DOHH2 (cell line): ENCODE data around the gene PIAS2.

Experiments
- H3F3A ChIP-seq: fragments of 200-600 bp; sonication (generic), shearing (Covaris generic); 2 replicates; pipeline ENCODE4 v1.6.0; 2016; ENCODE audit warnings: antibody characterized with exemption, mild to moderate bottlenecking; ENCODE audit not compliant: control insufficient read depth, insufficient read depth
- H3K27ac ChIP-seq: fragments of 200-600 bp; sonication (generic); 2 replicates; pipeline ENCODE4 v1.5.1; 2014; ENCODE audit warnings: low read depth, mild to moderate bottlenecking, low read length, moderate library complexity
- H3K27me3 ChIP-seq: fragments of 200-600 bp; sonication (generic); 2 replicates; pipeline ENCODE4 v1.6.1; 2014; ENCODE audit warnings: mild to moderate bottlenecking, low read length, mixed read lengths; ENCODE audit not compliant: control insufficient read depth
- H3K36me3 ChIP-seq: fragments of 200-600 bp; sonication (generic); 2 replicates; pipeline ENCODE4 v1.6.1; 2014; ENCODE audit warnings: mild to moderate bottlenecking, low read length, moderate library complexity, mixed read lengths; ENCODE audit not compliant: control insufficient read depth
- H3K4me1 ChIP-seq: fragments of 200-600 bp; sonication (generic); 2 replicates; pipeline ENCODE4 v1.6.1; 2014; ENCODE audit warnings: mild to moderate bottlenecking, low read length, mixed read lengths; ENCODE audit not compliant: control insufficient read depth
- H3K4me2 ChIP-seq: fragments of 200-600 bp; sonication (generic); 2 replicates; pipeline ENCODE4 v1.6.0; 2014; ENCODE audit warnings: mild to moderate bottlenecking, low read length, moderate library complexity
- H3K4me3 ChIP-seq: fragments of 200-600 bp; sonication (generic); 2 replicates; pipeline ENCODE4 v1.5.1; 2014; ENCODE audit warnings: mild to moderate bottlenecking, low read length, mixed read lengths
- H3K79me2 ChIP-seq: fragments of 200-600 bp; sonication (generic); 2 replicates; pipeline ENCODE4 v1.6.1; 2014; ENCODE audit warnings: mild to moderate bottlenecking, low read length, mixed read lengths; ENCODE audit not compliant: control insufficient read depth
- H3K9me2 ChIP-seq: fragments of 200-600 bp; sonication (generic); replicated peaks from 2 replicates; pipeline ENCODE4 v1.6.1; 2014; ENCODE audit warnings: mild to moderate bottlenecking, low read length, mixed read lengths; ENCODE audit not compliant: control insufficient read depth
- H3K9me3 ChIP-seq: fragments of 200-600 bp; sonication (generic); 2 replicates; pipeline ENCODE4 v1.6.1; 2014; ENCODE audit warnings: antibody characterized with exemption, low read length, mixed read lengths; ENCODE audit not compliant: control insufficient read depth, insufficient read depth
- H4K20me1 ChIP-seq: fragments of 200-600 bp; sonication (generic); 2 replicates; pipeline ENCODE4 v1.6.0; 2014; ENCODE audit warnings: low read depth, mild to moderate bottlenecking, antibody characterized with exemption, low read length, moderate library complexity; ENCODE audit not compliant: control insufficient read depth, insufficient read depth
- EZH2phosphoT487 ChIP-seq: fragments of 200-600 bp; sonication (generic); IDR thresholded peaks from 2 replicates; pipeline ENCODE4 v1.6.1; 2017; ENCODE audit warnings: borderline replicate concordance, mild to moderate bottlenecking, antibody characterized with exemption, low read length, moderate library complexity, mixed read lengths
- TF ChIP-seq, protein P1 (sequence below): fragments of 200-600 bp; sonication (generic); IDR thresholded peaks from one replicate; pipeline ENCODE4 v1.5.1; 2014; ENCODE audit warnings: antibody characterized with exemption, mild to moderate bottlenecking, low read depth, low read length; ENCODE audit not compliant: poor library complexity, severe bottlenecking

The PIAS2 gene

GRCh38 chr18:46761059-46761769 is 156.1 kb downstream of the PIAS2 start:
- Histone ChIP-seq H3K4me1 (peaks cover 24% of the 10 kb centered on the region), H3F3A (peaks cover 10% of the 10 kb centered on the region; the same call in 1 of the 2 replicates), H3K27ac (no peak overlapping the region), H3K9me3 (no peaks in the 10 kb centered on the region), H3K4me3 (no peak overlapping the region), H3K36me3 (no peaks in the 10 kb centered on the region), H3K9me2 (no peaks in the 10 kb centered on the region), H3K79me2 (no peaks in the 10 kb centered on the region), H4K20me1 (no peaks in the 10 kb centered on the region), H3K27me3 (peaks cover 58% of the 10 kb centered on the region), H3K4me2 (no peak overlapping the region)
- TF ChIP-seq, protein P1, sequence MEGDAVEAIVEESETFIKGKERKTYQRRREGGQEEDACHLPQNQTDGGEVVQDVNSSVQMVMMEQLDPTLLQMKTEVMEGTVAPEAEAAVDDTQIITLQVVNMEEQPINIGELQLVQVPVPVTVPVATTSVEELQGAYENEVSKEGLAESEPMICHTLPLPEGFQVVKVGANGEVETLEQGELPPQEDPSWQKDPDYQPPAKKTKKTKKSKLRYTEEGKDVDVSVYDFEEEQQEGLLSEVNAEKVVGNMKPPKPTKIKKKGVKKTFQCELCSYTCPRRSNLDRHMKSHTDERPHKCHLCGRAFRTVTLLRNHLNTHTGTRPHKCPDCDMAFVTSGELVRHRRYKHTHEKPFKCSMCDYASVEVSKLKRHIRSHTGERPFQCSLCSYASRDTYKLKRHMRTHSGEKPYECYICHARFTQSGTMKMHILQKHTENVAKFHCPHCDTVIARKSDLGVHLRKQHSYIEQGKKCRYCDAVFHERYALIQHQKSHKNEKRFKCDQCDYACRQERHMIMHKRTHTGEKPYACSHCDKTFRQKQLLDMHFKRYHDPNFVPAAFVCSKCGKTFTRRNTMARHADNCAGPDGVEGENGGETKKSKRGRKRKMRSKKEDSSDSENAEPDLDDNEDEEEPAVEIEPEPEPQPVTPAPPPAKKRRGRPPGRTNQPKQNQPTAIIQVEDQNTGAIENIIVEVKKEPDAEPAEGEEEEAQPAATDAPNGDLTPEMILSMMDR: no peak
- no peak for TF ChIP-seq EZH2phosphoT487

- Histone ChIP-seq H3K9me3 (no peaks in the 10 kb centered on the region), H3K36me3 (no peaks in the 10 kb centered on the region), H3K4me2 (no peak overlapping the region), H3K4me3 (no peak overlapping the region), H3K27ac (no peak overlapping the region), H3K27me3 (peaks cover 65% of the 10 kb centered on the region), H3K79me2 (no peaks in the 10 kb centered on the region), H4K20me1 (no peaks in the 10 kb centered on the region), H3F3A (peaks cover 10% of the 10 kb centered on the region; the same call in 1 of the 2 replicates), H3K9me2 (no peaks in the 10 kb centered on the region), H3K4me1 (peaks cover 30% of the 10 kb centered on the region)
- TF ChIP-seq, protein P1: no peak
- no peak for TF ChIP-seq EZH2phosphoT487
These were observed 157.4 kb downstream of the PIAS2 start for GRCh38 chr18:46759890-46760289.

DNA sequence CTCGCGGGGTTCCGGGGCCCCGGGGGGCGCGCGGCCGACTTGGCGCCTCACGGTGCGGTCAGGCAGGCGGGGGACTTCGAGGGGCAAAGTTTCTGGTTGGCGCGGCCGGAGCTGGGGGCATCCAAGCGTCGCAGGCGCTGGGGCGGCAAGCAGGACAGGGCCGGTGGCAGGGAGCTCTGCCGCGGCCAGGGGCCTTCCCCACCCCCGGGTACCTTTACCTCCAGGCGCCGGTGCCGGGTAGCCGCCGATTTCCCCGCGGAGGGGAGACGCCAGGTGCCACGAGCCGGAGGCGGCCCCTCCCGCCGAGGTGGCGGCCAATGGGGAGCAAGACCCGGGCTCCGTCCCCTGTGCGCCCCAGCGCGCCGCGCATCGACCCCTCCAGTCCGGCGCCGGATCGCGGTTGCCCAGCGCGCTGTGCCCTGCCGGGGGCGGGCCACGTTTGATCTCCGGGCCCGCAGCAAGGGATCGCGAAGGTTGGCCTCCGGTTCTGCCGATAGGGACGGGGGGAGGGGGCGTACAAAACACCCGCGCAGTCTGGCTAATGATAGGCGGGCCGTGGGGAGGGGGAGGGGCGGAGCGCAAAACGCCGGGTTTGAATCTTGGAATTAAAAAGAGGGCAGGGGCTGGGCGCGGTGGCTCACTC is 160.6 kb downstream of the PIAS2 start, which contains the start of gene ST8SIA5:
ST8SIA5 (minus strand) TSS at position 495 of the 643 bp plus-strand sequence. CDS start 545 bp downstream, outside the sequence.
- peak within 1 kb of the TSS; percentile 33 for H3K4me2 ChIP-seq
- H4K20me1 ChIP-seq: no peaks in the 10 kb centered on the region
- H3K4me3 ChIP-seq: peak within 1 kb of the TSS; percentile 41
- H3K9me3 ChIP-seq: no peaks in the 10 kb centered on the region
- peaks cover 10% of the 10 kb centered on the region; the same call in 1 of the 2 replicates for H3F3A ChIP-seq
- peaks cover 44% of the 10 kb centered on the region for H3K4me1 ChIP-seq
- H3K9me2 ChIP-seq: no peaks in the 10 kb centered on the region
- no peaks in the 10 kb centered on the region for H3K79me2 ChIP-seq
- no peak within 1 kb of the TSS for H3K27ac ChIP-seq
- peaks cover 69% of the 10 kb centered on the region for H3K27me3 ChIP-seq
- H3K36me3 ChIP-seq: no peaks in the 10 kb centered on the region
- no peak for TF ChIP-seq EZH2phosphoT487
- TF ChIP-seq, protein P1: no peak
